Nucleus accumbens (tissue), 56 donors: ENCODE results near the gene ZNF420.

Source experiments
- DNase-seq, 56 donors: peaks; one replicate each; lab custom pipeline; 2025; lab: John Stamatoyannopoulos, UW

ZNF420 gene

GRCh38 chr19:37136111-37136510, 57.9 kb downstream of the ZNF420 start:
- DNase-seq, result no peak

GRCh38 chr19:37148214-37148613, 70.0 kb downstream of the ZNF420 start:
- no peak for DNase-seq

- no peak for DNase-seq
Measured at GRCh38 chr19:37160153-37160552, 81.9 kb downstream of the ZNF420 start.

- DNase-seq, result no peak
Measured at GRCh38 chr19:37165635-37166034, 87.4 kb downstream of the ZNF420 start.

- peak; percentile 50 to 97 (median 90) for DNase-seq
Measured at GRCh38 chr19:37172368-37173366, 94.4 kb downstream of the ZNF420 start, which contains the start of gene ZNF585A. ZNF585A (minus strand) TSS chr19:37172695; CDS start chr19:37169910, 2,785 bp downstream.
